Measurements from ENCODE around the gene CGAS. TPM values are rescaled to one million over a fixed set of nuclear protein-coding genes. Genes with fewer than 3 reads are reported as not detected.
A peak's percentile ranks its signal among the peaks of the same experiment; 100 is the strongest.
"Not testable (repeated sequence)": the region's sequence is repeated elsewhere in the genome, so short reads cannot be mapped to it uniquely, and the experiment has no call there.

Gene CGAS
- total RNA-seq, 4 donors from 2014 or later = 2.4 to 6.1 (median 3.9) TPM

GRCh38 chr6:73393278-73393677 lies 58.8 kb downstream of the CGAS start:
- Histone ChIP-seq H3K36me3 (no peaks in the 10 kb centered on the region), H3K27ac (replicated peaks in 1 of 4) (no peak overlapping the region), H3K4me1 (peaks cover 3 to 10% (median 9%) of the 10 kb centered on the region in 4 donors), H3K9me3 (no peaks in the 10 kb centered on the region), H3K27me3 (no peaks in the 10 kb centered on the region), H3K4me3 (no peak overlapping the region)
- no peak for DNase-seq (ENCODE audit: extremely low spot score)
- TF ChIP-seq POLR2A (IDR thresholded peaks at IDR 0.05; ENCODE audit: low read depth) (no peak), CTCF (IDR thresholded peaks at IDR 0.05) (no peak), POLR2AphosphoS5 (IDR thresholded peaks at IDR 0.05) (no peak), EP300 (IDR thresholded peaks at IDR 0.05) (no peak)
- 90% methylated on average over 3 of the region's 3 CpGs for WGBS
- intact Hi-C loops (cut with DNase I) = no loop called here

- intact Hi-C loops (cut with DNase I); H3K36me3 ChIP-seq; H3K4me3 ChIP-seq; H3K27ac ChIP-seq (replicated peaks in 1 of 4); DNase-seq (ENCODE audit: extremely low spot score); H3K9me3 ChIP-seq; H3K27me3 ChIP-seq: not testable (repeated sequence)
- H3K4me1 ChIP-seq = peaks cover 3 to 11% (median 9%) of the 10 kb centered on the region in 4 donors
- 71% methylated on average over 4 of the region's 4 CpGs for WGBS
These were observed 59.9 kb downstream of the CGAS start for GRCh38 chr6:73392188-73392587.

DNA sequence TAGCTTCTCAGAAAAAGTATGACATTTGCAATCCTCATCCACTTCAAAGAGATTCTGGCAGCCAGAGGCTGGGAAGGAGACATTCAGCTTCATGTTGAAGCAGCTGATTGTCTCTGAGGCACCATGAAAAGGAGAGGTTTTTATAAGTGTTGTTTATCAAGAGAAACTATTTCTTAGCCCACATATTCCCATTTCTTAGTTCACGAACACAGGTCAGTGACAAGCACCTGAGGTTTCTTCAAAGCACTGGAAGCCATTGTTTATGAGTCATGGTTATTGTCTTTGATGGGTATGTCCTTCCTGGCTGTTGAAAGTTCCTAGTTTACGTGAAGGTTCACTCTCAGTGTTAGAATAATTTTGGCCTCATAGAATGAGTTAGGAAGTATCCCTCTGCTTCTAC lies 60.4 kb downstream of the CGAS start:
- intact Hi-C loops (cut with DNase I) = no loop called here
- H3K27ac ChIP-seq (replicated peaks in 1 of 4) = no peak overlapping the region
- H3K4me1 ChIP-seq = peaks cover 3 to 11% (median 9%) of the 10 kb centered on the region in 4 donors
- no peaks in the 10 kb centered on the region for H3K27me3 ChIP-seq
- no peak for TF ChIP-seq EP300 (IDR thresholded peaks at IDR 0.05)
- no peak for TF ChIP-seq POLR2A (IDR thresholded peaks at IDR 0.05; ENCODE audit: low read depth)
- TF ChIP-seq POLR2AphosphoS5 (IDR thresholded peaks at IDR 0.05) = no peak
- TF ChIP-seq CTCF (IDR thresholded peaks at IDR 0.05) = no peak
- WGBS = 90% methylated on average over 2 of the region's 2 CpGs
- no peak overlapping the region for H3K4me3 ChIP-seq
- no peaks in the 10 kb centered on the region for H3K9me3 ChIP-seq
- no peak for DNase-seq (ENCODE audit: extremely low spot score)
- no peaks in the 10 kb centered on the region for H3K36me3 ChIP-seq

DNA sequence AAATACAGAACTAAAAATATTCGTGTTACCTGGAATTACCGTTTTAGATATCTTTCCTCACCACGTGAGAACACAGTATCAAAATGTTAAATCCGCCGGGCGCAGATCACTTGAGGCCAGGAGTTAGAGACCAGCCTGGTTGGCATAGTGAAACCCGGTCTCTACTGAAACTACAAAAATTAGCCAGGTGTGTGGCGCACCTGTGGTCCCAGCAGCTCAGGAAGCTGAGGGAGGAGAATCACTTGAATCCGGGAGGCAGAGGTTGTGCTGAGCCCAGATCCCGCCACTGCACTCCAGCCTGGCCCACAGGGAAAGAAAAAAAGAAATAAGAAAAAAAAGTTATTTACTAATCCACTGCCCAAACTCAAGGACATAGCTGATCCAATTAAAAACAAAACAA lies 62.2 kb downstream of the CGAS start:
- WGBS = 94% methylated on average over 10 of the region's 10 CpGs
- Histone ChIP-seq H3K9me3 (no peaks in the 10 kb centered on the region), H3K27me3 (no peaks in the 10 kb centered on the region), H3K4me1 (peaks cover 3 to 11% (median 9%) of the 10 kb centered on the region in 4 donors), H3K27ac (replicated peaks in 1 of 4) (no peak overlapping the region), H3K4me3 (no peak overlapping the region), H3K36me3 (no peaks in the 10 kb centered on the region)
- DNase-seq (ENCODE audit: extremely low spot score) = no peak
- no peak for TF ChIP-seq CTCF (IDR thresholded peaks at IDR 0.05)
- no peak for TF ChIP-seq EP300 (IDR thresholded peaks at IDR 0.05)
- TF ChIP-seq POLR2A (IDR thresholded peaks at IDR 0.05; ENCODE audit: low read depth) = no peak
- no peak for TF ChIP-seq POLR2AphosphoS5 (IDR thresholded peaks at IDR 0.05)
- intact Hi-C loops (cut with DNase I) = no loop called here

GRCh38 chr6:73388800-73389512 lies 63.1 kb downstream of the CGAS start:
- peaks cover 3 to 11% (median 9%) of the 10 kb centered on the region in 4 donors for H3K4me1 ChIP-seq
- no peaks in the 10 kb centered on the region for H3K27me3 ChIP-seq
- H3K27ac ChIP-seq (replicated peaks in 1 of 4) = peak overlapping the region; percentile 42 to 64 (median 48)
- DNase-seq (ENCODE audit: extremely low spot score) = no peak
- WGBS = 8% methylated on average over 18 of the region's 38 CpGs
- intact Hi-C loops (cut with DNase I) = no loop called here
- H3K36me3 ChIP-seq = no peaks in the 10 kb centered on the region
- H3K4me3 ChIP-seq = peak overlapping the region; percentile 51 to 64 (median 56)
- peak; percentile 39 to 67 (median 41) for TF ChIP-seq CTCF (IDR thresholded peaks at IDR 0.05)
- no peak for TF ChIP-seq EP300 (IDR thresholded peaks at IDR 0.05)
- H3K9me3 ChIP-seq = no peaks in the 10 kb centered on the region
